GM18858 (cell line): ENCODE measurements around the gene HCN2.
"Not testable (repeated sequence)": the region's sequence is repeated elsewhere in the genome, so short reads cannot be mapped to it uniquely, and the experiment has no call there.

ENCODE experiments used
- ATAC-seq: cut with Tn5 transposase; IDR thresholded peaks from one replicate; pipeline ENCODE4 v1.9.1; 2021; ENCODE audit not compliant: unreplicated experiment

Gene HCN2

DNA sequence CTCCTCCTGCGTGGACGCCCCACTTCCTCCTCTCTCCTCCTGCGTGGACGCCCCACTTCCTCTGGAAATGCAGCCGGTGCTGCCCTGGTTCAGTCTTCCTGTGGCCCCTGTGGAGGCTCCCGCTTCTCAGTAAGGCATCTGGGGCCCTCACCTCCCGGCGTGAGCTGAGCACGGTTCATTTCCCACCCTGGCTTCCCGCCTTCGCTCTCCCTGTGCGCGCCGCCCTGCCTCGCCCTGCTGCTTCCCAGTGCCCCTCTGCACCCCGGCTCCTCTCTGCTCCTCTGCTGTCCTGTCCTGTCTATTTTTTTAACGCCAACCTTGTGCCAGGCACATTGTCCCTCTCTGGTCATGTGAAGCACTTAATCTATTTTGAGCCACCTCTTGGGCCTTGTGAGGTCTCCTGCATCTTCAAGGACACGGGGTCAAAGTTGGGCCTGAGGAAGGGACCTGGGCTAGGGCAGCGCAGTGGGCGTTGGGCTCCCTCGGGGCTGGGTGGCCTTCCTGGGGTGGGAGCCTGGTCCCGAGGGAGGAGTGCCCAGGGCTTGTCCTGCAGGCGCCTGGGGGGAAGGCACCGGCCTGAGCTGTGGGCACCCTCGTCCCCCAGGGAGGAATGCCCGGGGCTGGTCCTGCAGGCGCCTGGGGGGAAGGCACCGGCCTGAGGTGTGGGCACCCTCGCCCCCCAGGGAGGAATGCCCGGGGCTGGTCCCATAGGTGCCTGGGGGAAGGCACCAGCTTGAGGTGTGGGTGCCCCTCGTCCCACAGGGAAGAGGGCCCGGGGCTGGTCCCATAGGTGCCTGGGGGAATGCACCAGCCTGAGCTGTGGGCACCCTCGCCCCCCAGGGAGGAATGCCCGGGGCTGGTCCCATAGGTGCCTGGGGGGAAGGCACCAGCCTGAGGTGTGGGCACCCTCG lies 13.0 kb downstream of the HCN2 start:
- no peak for ATAC-seq

DNA sequence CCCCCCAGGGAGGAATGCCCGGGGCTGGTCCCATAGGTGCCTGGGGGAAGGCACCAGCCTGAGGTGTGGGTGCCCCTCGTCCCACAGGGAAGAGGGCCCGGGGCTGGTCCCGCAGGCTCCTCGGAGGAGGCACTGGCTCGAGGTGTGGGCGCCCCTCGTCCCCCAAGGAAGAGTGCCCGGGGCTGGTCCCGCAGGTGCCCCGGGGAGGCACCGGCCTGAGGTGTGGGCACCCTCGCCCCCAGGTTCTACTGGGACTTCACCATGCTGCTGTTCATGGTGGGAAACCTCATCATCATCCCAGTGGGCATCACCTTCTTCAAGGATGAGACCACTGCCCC lies 13.6 kb downstream of the HCN2 start:
- not testable (repeated sequence) for ATAC-seq

DNA sequence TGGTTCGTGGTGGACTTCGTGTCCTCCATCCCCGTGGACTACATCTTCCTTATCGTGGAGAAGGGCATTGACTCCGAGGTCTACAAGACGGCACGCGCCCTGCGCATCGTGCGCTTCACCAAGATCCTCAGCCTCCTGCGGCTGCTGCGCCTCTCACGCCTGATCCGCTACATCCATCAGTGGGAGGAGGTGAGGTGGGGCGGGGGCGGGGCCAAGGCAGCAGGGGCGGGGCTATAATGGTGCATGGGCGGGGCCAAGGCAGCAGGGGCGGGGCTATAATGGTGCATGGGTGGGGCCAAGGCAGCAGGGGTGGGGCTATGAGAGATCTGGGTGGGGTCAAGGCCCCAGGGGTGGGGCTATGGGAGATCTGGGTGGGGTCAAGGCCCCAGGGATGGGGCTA lies 14.1 kb downstream of the HCN2 start:
- not testable (repeated sequence) for ATAC-seq

DNA sequence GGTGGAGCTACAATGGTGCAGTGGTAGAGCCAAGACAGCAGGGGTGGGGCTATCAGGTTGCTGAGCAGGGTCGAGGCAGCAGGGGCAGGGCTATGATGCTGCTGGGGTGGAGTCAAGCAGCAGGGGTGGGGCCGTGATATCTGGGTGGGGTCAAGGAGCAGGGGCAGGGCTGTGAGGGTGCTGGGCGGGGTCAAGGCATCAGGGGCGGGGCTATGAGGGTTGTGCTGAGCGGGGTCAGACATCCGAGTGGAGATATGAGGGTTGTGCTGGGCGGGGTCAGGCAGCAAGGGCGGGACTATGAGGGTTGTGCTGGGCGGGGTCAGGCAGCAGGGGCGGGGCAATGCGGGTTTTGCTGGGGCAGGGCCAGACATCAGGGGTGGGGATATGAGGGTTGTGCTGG lies 14.7 kb downstream of the HCN2 start:
- ATAC-seq, result no peak

DNA sequence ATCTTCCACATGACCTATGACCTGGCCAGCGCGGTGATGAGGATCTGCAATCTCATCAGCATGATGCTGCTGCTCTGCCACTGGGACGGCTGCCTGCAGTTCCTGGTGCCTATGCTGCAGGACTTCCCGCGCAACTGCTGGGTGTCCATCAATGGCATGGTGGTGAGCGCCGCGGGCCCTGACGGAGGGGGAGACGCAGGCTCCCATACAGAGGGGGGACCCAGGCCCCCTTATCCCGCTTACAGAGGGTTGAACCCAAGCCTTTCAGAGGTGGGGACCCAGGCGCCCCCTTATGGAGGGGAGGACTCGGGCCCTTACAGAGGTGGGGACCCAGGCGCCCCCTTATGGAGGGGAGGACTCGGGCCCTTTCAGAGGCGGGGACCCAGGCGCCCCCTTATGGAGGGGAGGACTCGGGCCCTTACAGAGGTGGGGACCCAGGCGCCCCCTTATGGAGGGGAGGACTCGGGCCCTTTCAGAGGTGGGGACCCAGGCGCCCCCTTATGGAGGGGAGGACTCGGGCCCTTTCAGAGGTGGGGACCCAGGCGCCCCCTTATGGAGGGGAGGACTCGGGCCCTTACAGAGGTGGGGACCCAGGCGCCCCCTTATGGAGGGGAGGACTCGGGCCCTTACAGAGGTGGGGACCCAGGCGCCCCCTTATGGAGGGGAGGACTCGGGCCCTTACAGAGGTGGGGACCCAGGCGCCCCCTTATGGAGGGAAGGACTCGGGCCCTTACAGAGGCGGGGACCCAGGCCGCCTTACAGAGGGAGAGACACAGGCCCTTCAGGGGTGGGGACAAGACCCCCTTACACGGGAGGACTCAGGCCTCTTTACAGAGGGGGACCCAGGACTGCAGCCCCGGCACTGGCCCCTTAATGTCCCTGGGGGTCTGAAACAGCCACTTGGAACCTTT lies 15.6 kb downstream of the HCN2 start:
- not testable (repeated sequence) for ATAC-seq

DNA sequence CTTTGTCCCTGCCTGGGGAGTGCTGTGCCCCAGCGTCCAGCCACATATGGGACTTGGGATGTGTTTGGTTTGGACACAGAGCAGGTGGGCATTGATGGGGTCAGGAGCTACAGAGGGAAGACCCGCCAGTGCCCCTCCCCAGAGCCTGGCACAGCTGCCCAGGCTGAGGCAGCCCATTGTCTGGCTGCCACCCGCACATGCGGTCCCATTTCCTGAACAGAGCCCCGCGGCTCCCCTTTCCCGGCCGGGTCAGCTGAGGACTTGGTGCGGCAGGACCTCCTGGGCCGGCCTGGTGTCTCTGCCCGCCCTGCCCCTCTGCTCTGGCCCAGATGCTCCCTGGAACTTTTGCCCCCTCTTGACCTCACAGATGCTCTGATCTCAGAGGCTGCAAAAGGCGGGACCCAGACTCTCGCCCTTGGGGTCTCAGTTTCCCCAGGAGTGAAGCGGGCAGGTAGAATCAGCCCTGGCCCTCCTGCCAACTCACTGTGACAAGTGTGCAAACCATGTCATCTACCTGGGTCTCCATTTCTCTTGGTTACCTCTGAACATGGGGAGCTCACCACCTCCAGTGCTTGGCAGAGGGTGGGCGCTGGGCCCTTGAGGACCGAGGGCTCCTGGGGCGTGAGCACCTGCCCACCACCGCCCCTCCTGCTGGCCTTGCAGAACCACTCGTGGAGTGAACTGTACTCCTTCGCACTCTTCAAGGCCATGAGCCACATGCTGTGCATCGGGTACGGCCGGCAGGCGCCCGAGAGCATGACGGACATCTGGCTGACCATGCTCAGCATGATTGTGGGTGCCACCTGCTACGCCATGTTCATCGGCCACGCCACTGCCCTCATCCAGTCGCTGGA lies 17.8 kb downstream of the HCN2 start:
- no peak for ATAC-seq

DNA sequence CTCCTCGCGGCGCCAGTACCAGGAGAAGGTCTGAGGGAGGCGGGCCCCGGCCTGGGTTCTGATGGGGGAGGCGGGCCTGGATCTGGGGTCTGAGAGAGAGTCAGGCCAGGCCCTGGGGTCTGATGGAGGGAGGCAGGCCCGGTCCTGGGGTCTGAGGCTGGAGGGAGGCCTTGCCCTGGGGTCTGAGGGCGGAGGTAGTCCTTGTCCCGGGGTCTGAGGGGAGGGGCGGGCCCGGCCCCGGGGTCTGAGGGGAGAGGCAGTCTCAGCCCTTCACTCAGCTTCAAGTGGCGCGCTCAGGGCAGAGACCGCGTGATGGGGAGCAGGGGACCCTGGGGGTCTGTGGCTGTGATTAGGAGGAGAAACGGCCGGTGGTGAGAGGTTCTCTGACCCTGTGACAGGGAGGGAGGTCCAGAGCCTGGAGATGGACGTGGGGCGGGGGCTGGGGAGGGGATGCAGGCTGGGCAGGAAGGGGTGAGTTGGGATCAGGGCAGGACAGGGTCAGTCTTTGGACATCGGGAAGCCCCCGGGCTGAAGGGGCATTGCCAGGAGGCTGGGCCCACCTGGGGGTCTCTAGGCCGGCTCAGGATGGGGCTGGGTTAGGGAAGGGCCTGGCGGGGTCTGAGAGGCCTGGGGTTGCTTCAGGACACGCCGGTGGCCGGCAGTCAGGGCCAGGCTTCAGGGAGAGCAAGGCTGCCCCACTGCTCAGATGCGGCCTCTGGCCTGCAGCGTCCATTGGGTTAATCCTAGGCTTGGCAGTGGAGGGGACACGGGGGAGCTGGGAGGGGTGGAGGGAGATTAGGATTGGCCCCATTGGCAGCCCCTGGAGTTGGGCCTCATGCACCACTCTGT lies 18.7 kb downstream of the HCN2 start:
- no peak for ATAC-seq

DNA sequence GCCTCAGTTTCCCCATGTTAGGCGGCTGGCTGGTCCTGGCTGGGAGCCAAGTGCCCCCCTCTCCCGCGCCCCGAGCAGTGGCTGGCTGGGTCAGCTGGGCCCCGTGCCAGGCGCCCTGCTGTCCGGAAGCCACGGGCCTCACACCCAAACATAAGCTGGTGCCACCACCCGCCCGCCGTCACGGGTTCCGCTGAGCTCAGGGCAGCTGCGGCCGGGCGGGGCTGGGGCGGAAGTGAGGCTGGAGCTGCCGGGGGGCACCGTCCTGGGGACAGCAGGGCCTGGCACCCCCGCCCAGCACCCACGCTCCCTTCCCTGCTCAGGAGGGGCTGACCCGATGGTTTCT lies 19.3 kb downstream of the HCN2 start:
- no peak for ATAC-seq

DNA sequence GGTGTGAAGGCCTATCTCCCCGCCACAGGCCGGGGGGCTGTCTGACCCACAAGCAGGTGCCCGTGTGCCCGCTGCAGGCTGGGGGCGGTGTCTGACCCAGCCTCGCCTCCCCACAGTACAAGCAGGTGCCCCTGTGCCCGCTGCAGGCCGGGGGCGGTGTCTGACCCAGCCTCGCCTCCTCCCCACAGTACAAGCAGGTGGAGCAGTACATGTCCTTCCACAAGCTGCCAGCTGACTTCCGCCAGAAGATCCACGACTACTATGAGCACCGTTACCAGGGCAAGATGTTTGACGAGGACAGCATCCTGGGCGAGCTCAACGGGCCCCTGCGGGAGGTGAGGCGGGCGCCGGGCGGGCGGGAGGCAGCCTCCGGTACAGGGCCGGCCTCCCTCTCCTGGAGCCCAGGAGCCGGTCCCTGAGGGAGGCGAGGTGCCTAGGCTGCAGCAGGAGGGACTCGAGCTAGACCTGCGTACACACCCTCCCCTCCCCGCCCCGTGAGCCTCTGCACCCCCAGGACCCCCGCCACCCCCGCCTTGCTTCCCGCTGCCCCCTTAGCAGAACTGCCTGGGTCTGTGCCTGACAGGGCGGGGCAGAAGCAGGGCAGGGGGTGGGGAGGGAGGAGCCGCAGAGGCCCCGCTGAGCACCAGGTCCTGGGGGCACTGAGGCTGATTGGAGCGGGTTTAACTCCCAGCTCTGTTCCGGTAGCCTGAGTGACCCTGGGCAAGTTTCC lies 20.6 kb downstream of the HCN2 start:
- no peak for ATAC-seq

DNA sequence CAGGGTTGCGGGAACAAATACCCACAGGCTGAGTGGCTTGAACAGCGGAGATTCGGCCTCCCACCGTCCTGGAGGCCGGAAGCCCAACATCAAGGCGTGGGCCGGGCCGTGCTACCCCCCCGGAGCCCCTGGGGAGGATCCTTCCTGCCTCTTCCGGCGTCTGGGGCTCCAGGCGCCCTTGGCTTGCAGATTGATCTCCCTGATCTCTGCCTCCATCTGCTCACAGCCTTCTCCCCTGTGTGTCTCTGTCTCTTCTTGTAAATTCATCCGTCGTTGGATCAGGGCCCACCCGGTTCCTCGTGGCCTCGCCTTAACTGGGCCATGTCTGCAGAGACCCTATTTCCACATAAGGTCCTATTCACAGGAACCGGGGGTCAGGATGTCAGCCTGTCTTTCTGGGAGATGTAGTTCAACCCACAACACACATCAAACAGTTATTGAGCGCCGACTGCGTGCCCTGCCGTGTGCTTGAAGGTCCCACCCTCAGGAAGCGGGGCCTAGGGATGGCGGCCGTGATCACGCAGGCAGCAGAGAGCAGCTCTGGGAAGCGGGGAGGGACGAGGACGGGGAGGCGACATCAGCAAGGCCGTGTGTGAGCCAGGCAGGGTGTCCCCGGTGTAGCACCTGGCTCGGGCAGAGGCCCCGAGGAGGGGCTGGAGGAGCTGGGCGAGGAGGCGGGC lies 21.3 kb downstream of the HCN2 start:
- no peak for ATAC-seq

DNA sequence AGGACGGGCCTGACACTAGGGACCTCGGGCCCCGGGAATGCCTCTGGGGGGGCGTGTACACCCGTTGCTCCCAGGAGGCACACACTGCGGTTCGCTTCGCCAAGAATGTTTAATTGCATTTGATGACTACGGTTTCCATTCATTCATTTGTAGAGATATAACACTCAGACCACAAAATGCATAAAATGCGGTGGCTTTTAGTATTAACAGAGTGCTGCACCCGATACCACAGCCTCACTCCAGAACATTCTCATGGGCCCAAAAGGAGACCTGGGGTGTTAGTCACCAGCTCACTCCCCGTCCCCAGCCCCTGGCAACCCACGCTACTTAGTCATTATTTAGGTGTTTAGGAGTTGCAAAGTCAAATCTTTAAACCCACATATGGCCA lies 21.8 kb downstream of the HCN2 start:
- no peak for ATAC-seq

DNA sequence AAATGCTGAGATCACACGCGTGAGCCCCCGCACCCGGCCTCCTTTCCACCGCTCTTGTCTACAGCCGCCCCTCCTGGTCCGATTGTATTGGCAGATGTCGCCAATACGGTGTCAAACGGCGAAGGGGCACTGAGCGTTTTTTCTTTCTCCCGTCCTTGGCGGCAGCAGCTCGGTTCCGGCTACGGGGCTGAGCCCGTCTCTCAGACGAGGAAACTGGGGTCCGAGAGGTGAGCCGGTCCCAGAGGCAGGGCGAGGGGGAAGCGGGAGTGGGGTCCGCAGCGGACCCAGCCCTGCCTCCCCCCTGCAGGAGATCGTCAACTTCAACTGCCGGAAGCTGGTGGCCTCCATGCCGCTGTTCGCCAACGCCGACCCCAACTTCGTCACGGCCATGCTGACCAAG lies 23.3 kb downstream of the HCN2 start:
- ATAC-seq, result no peak

DNA sequence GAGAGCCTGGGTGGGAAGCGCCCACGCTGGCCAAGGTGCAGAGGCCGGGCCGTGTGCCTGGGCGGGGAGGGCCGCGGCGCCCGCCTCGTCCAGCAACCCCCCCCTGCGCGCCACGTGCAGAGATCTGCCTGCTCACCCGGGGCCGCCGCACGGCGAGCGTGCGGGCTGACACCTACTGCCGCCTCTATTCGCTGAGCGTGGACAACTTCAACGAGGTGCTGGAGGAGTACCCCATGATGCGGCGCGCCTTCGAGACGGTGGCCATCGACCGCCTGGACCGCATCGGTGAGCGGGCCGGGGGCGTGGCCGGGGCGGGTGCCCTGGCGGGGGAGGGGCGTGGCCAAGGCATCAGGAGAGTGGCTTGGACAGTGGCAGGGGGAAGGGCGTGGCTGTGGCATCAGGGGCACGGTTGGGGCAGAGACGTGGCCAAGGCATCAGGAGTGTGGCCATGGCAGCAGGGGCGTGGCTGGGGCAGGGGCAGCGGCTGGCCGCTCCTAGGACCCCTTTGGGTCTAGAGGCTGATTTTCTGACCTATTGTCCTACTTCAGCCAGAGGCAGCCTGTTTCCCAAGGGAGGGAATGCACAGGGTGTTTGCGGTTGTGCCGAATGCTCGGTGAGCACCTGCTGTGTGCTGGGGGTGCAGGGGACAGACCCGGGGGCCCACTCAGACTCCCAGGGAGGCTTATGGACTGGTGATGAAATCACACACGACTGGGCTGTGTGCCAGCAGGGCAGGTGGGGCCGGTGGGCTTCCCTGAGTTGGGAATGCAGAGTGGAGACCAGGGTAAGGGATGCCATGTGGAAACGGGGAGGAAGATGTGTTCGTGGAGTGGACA lies 24.3 kb downstream of the HCN2 start:
- no peak for ATAC-seq

DNA sequence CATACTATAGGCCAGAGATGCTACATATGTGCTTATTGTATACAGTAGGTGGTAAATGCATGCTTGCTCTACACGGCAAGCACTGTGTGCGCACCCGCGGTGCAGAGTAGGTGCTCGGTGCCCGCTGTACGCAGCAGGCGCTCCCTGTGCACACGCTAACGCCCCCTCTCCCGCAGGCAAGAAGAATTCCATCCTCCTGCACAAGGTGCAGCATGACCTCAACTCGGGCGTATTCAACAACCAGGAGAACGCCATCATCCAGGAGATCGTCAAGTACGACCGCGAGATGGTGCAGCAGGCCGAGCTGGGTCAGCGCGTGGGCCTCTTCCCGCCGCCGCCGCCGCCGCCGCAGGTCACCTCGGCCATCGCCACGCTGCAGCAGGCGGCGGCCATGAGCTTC lies 25.9 kb downstream of the HCN2 start:
- ATAC-seq, result no peak

DNA sequence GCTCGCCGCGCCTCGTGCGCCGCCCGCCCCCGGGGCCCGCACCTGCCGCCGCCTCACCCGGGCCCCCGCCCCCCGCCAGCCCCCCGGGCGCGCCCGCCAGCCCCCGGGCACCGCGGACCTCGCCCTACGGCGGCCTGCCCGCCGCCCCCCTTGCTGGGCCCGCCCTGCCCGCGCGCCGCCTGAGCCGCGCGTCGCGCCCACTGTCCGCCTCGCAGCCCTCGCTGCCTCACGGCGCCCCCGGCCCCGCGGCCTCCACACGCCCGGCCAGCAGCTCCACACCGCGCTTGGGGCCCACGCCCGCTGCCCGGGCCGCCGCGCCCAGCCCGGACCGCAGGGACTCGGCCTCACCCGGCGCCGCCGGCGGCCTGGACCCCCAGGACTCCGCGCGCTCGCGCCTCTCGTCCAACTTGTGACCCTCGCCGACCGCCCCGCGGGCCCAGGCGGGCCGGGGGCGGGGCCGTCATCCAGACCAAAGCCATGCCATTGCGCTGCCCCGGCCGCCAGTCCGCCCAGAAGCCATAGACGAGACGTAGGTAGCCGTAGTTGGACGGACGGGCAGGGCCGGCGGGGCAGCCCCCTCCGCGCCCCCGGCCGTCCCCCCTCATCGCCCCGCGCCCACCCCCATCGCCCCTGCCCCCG lies 26.5 kb downstream of the HCN2 start:
- no peak for ATAC-seq

DNA sequence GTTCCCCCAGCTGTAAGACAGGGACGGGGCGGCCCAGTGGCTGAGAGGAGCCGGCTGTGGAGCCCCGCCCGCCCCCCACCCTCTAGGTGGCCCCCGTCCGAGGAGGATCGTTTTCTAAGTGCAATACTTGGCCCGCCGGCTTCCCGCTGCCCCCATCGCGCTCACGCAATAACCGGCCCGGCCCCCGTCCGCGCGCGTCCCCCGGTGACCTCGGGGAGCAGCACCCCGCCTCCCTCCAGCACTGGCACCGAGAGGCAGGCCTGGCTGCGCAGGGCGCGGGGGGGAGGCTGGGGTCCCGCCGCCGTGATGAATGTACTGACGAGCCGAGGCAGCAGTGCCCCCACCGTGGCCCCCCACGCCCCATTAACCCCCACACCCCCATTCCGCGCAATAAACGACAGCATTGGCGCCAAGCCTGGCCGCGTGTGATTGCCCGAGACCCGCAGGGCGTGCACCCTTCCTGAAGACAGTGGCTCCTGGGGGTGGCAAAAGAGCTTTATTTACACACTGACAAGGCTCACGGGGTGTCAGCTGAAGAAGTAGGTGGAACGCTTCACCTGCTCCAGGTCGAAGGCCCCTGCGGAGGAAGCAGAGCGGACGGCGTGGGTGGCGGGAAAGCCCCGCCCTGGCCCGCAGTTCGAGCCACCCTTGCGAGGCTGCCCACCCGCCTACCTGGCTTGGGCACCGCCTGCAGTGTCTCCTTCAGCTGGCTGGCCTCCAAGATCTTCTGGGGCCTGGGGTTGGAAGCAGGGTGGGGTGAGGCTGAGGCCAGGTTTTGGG lies 27.3 kb downstream of the HCN2 start:
- no peak for ATAC-seq
